ENCODE measurements around the gene VSIR.
A peak's percentile ranks its signal among the peaks of the same experiment; 100 is the strongest.

VSIR gene

GRCh38 chr10:71727105-71727737, 46.1 kb downstream of the VSIR start:
- DNase-seq = no peak

GRCh38 chr10:71726580-71727104, 46.7 kb downstream of the VSIR start:
- DNase-seq = no peak

GRCh38 chr10:71725998-71726579, 47.2 kb downstream of the VSIR start:
- DNase-seq = peak; percentile 14

- no peak for DNase-seq
Observed at GRCh38 chr10:71725249-71725648, 48.1 kb downstream of the VSIR start.

- no peak for DNase-seq
Observed at GRCh38 chr10:71724539-71724938, 48.8 kb downstream of the VSIR start.

- no peak for DNase-seq
Observed at GRCh38 chr10:71723311-71723710, 50.0 kb downstream of the VSIR start.

- DNase-seq = no peak
Observed at GRCh38 chr10:71722849-71723248, 50.5 kb downstream of the VSIR start.

GRCh38 chr10:71721313-71721712, 52.0 kb downstream of the VSIR start:
- DNase-seq = no peak

GRCh38 chr10:71720288-71720687, 53.0 kb downstream of the VSIR start:
- no peak for DNase-seq

- DNase-seq = no peak
Observed at GRCh38 chr10:71719464-71720201, 53.7 kb downstream of the VSIR start, which contains the start of gene C10orf105. Gene C10orf105 (minus strand): TSS chr10:71719778. CDS start chr10:71716337, 3,441 bp downstream.

- DNase-seq = no peak
Observed at GRCh38 chr10:71719042-71719441, 54.3 kb downstream of the VSIR start.

- no peak for DNase-seq
Observed at GRCh38 chr10:71718165-71718698, 55.1 kb downstream of the VSIR start.

GRCh38 chr10:71717551-71717951, 55.8 kb downstream of the VSIR start:
- no peak for DNase-seq

GRCh38 chr10:71717056-71717455, 56.3 kb downstream of the VSIR start:
- no peak for DNase-seq

GRCh38 chr10:71716426-71716825, 56.9 kb downstream of the VSIR start:
- no peak for DNase-seq

- DNase-seq = no peak
Observed at GRCh38 chr10:71715860-71716259, 57.5 kb downstream of the VSIR start.

GRCh38 chr10:71715026-71715425, 58.3 kb downstream of the VSIR start:
- DNase-seq = no peak

- DNase-seq = no peak
Observed at GRCh38 chr10:71714592-71714991, 58.7 kb downstream of the VSIR start.

- no peak for DNase-seq
Observed at GRCh38 chr10:71714031-71714410, 59.3 kb downstream of the VSIR start.

GRCh38 chr10:71713135-71714030, 59.9 kb downstream of the VSIR start:
- DNase-seq = peak; percentile 58

- no peak for DNase-seq
Observed at GRCh38 chr10:71712572-71713134, 60.7 kb downstream of the VSIR start.

GRCh38 chr10:71712170-71712569, 61.1 kb downstream of the VSIR start:
- no peak for DNase-seq

Data from fibroblast of skin of abdomen (primary cell).